GM21825 (cell line): ENCODE measurements around the gene GGTA1.

Experiments used
- ATAC-seq: cut with Tn5 transposase; IDR thresholded peaks from one replicate; pipeline ENCODE4 v1.9.1; 2021; ENCODE audit warnings: mild to moderate bottlenecking, moderate library complexity; ENCODE audit not compliant: unreplicated experiment

The GGTA1 gene

GRCh38 chr9:121411993-121412392, 87.7 kb downstream of the GGTA1 start:
- ATAC-seq: no peak

GRCh38 chr9:121405899-121406298, 93.7 kb downstream of the GGTA1 start:
- no peak for ATAC-seq
